GM12878 (cell line): ENCODE measurements around the gene MAPK1. TPM values are rescaled to one million over a fixed set of nuclear protein-coding genes. Genes with fewer than 3 reads are reported as not detected.

ENCODE experiments used
- ATAC-seq: fragments of 200-7000 bp; cut with Tn5 transposase; 3 replicates; pipeline ENCODE4 v1.9.1; 2020; ENCODE audit warnings: mild to moderate bottlenecking, moderate library complexity
- BruUV-seq: library from RNA; stranded (reverse); fragments of 400-500 nt; replicated peaks from 2 replicates; lab custom pipeline; 2021; lab: Mats Ljungman, UMichigan
- CTCF ChIA-PET: fragments of 300-600 bp; sonication (Branson Sonifier 250); formaldehyde crosslinking; extraction: SDS; loops from one replicate; lab custom pipeline; 2021; ENCODE audit warnings: inconsistent platforms; lab: Yijun Ruan, JAX
- POLR2A ChIA-PET: fragments of 350-600 bp; formaldehyde crosslinking; extraction: SDS; loops from one replicate; lab custom pipeline; 2021; ENCODE audit warnings: inconsistent platforms; lab: Charles Lee
- RAD21 ChIA-PET: fragments of 300-600 bp; sonication (Branson Sonifier 250); formaldehyde crosslinking; loops from one replicate; lab custom pipeline; 2023; ENCODE audit warnings: antibody characterized with exemption; ENCODE audit not compliant: unreplicated experiment; lab: Charles Lee
- SMC1A ChIA-PET: fragments of 300-600 bp; sonication (Branson Sonifier 250); formaldehyde crosslinking; loops from one replicate; lab custom pipeline; 2023; ENCODE audit not compliant: unreplicated experiment, uncharacterized antibody; lab: Charles Lee
- DNase-seq: peaks from one replicate; pipeline ENCODE4 v3.0.0-alpha.2; 2011; ENCODE audit warnings: low read depth, low spot score
- FAIRE-seq: peaks from 3 replicates; lab custom pipeline; 2011; peaks lifted over from hg19 to GRCh38; lab: Jason Lieb, UNC
- H2AFZ ChIP-seq: 2 replicates; pipeline ENCODE4 v1.6.0; 2011; ENCODE audit warnings: low read depth, low read length, control low read depth; ENCODE audit not compliant: control insufficient read depth
- H3K27ac ChIP-seq: 2 replicates; pipeline ENCODE4 v1.5.1; 2011; ENCODE audit warnings: control low read depth; ENCODE audit not compliant: control insufficient read depth, insufficient read depth
- H3K27me3 ChIP-seq, 2 experiments: replicated peaks in 1 of 2; 2 replicates each; pipeline versions ENCODE4 v1.6.0 to v1.6.1; 2011; ENCODE audit warnings: low read length in 1 of 2; ENCODE audit not compliant: control insufficient read depth in 2 of 2, insufficient read depth in 2 of 2
- H3K36me3 ChIP-seq, 2 experiments: 2 replicates each; pipeline ENCODE4 v1.5.1; 2011; ENCODE audit warnings: low read length in 1 of 2; ENCODE audit not compliant: control insufficient read depth in 2 of 2, insufficient read depth in 2 of 2
- H3K4me1 ChIP-seq: 2 replicates; pipeline ENCODE4 v1.6.1; 2011; ENCODE audit warnings: mild to moderate bottlenecking, low read length, moderate library complexity, mixed read lengths; ENCODE audit not compliant: control insufficient read depth, insufficient read depth
- H3K4me2 ChIP-seq: 2 replicates; pipeline ENCODE4 v1.6.0; 2011; ENCODE audit warnings: control low read depth; ENCODE audit not compliant: control insufficient read depth, insufficient read depth
- H3K4me3 ChIP-seq: fragments of 200-600 bp; sonication (generic); 2 replicates; pipeline ENCODE4 v1.5.1; 2016
- H3K79me2 ChIP-seq: 2 replicates; pipeline ENCODE4 v1.6.0; 2011; ENCODE audit warnings: low read length; ENCODE audit not compliant: control insufficient read depth, insufficient read depth
- H3K9ac ChIP-seq: 2 replicates; pipeline ENCODE4 v1.8.0; 2011; ENCODE audit warnings: low read length, control low read depth, mixed read lengths; ENCODE audit not compliant: control insufficient read depth, insufficient read depth
- H3K9me3 ChIP-seq: replicated peaks from 3 replicates; pipeline ENCODE4 v1.5.1; 2011; ENCODE audit warnings: mild to moderate bottlenecking, low read length; ENCODE audit not compliant: control insufficient read depth, insufficient read depth
- H4K20me1 ChIP-seq: 2 replicates; pipeline ENCODE4 v1.6.0; 2011; ENCODE audit not compliant: control insufficient read depth, insufficient read depth
- ASH2L ChIP-seq: fragments of 300-600, 200-600 bp; sonication (generic); IDR thresholded peaks from 2 replicates; pipeline ENCODE4 v1.6.1; 2017; ENCODE audit warnings: low read depth, mild to moderate bottlenecking, borderline replicate concordance
- CBX3 ChIP-seq: fragments of 200-600 bp; sonication (generic); IDR thresholded peaks from 2 replicates; pipeline ENCODE4 v1.6.1; 2016; ENCODE audit warnings: low read depth, borderline replicate concordance
- FOXM1 ChIP-seq: IDR thresholded peaks from 2 replicates; pipeline ENCODE4 v1.6.1; 2012; ENCODE audit warnings: low read depth, mild to moderate bottlenecking, inconsistent platforms, low read length, moderate library complexity
- GATAD2B ChIP-seq: fragments of 450-650 bp; conservative IDR thresholded peaks from 2 replicates; pipeline ENCODE4 v1.6.1; 2017; ENCODE audit warnings: low read depth, mild to moderate bottlenecking, moderate library complexity
- IKZF2 ChIP-seq, 2 experiments: fragments of 450-650 bp; IDR thresholded peaks; 2 replicates each; pipeline ENCODE4 v1.6.1; 2017; ENCODE audit warnings: mild to moderate bottlenecking in 2 of 2, moderate library complexity in 2 of 2
- NFXL1 ChIP-seq: fragments of 450-650 bp; IDR thresholded peaks from 2 replicates; pipeline ENCODE4 v1.6.1; 2017; ENCODE audit warnings: antibody characterized with exemption, mild to moderate bottlenecking, borderline replicate concordance
- NKRF ChIP-seq: fragments of 450-650 bp; conservative IDR thresholded peaks from 2 replicates; pipeline ENCODE4 v1.6.1; 2017; ENCODE audit warnings: mild to moderate bottlenecking, moderate library complexity
- USF2 ChIP-seq: IDR thresholded peaks from 2 replicates; pipeline ENCODE4 v1.6.1; 2011; ENCODE audit warnings: low read depth, low read length, improper control_type of control experiment, borderline replicate concordance
- WGBS: methylation state at CpG from one replicate; pipeline ENCODE4 v1.1.6; 2016; ENCODE audit warnings: low lambda C conversion rate; ENCODE audit not compliant: insufficient replicate concordance, insufficient coverage; ENCODE audit errors: missing lambda C conversion rate; 5-methylcytosine and 5-hydroxymethylcytosine counted together
- in situ Hi-C: fragments of 300-500 bp; cut with MboI; formaldehyde crosslinking; loops from 9 replicates; pipeline ENCODE4 v1.14.3; 2018; ENCODE audit warnings: mixed read lengths
- intact Hi-C: fragments of 100-400 bp; cut with micrococcal nuclease; formaldehyde crosslinking; loops from one replicate; pipeline ENCODE4 v1.14.2; 2022; ENCODE audit not compliant: unreplicated experiment
- polyA plus RNA-seq, 11 experiments: library from polyadenylated mRNA; depleted of rRNA in 4 of 11; unstranded in 6 of 11; stranded (reverse) in 5 of 11; fragments of >200 nt; fragmentation: Nextera tagmentation in 4 of 11; fragmentation: Illumina TruSeq in 1 of 11; extraction: Ambion mirVana in 4 of 11; extraction: Trizol in 1 of 11; gene quantifications; 1 replicate in 1 of 11; 2 replicates in 10 of 11; pipeline versions ENCODE4 v1.2.1 to v1.2.3, GENCODE V29; 2011 to 2016; ENCODE audit warnings: inconsistent platforms in 2 of 11, missing spikeins in 2 of 11, low read depth in 1 of 11
- total RNA-seq, 4 experiments: library from RNA; depleted of rRNA in 3 of 4; stranded (reverse); fragments of >200 nt in 3 of 4; fragmentation: Illumina TruSeq in 1 of 4; extraction: Trizol in 1 of 4; gene quantifications; 2 replicates each; pipeline versions ENCODE4 v1.2.1 to v1.2.3, GENCODE V29; 2013 to 2021

The MAPK1 gene
- total and polyA plus RNA-seq, 10 of the 15 experiments (the other 5 are each of a cell fraction or from before 2014, with no cell fraction given), result 7.0 to 123 (median 58.4) TPM

DNA sequence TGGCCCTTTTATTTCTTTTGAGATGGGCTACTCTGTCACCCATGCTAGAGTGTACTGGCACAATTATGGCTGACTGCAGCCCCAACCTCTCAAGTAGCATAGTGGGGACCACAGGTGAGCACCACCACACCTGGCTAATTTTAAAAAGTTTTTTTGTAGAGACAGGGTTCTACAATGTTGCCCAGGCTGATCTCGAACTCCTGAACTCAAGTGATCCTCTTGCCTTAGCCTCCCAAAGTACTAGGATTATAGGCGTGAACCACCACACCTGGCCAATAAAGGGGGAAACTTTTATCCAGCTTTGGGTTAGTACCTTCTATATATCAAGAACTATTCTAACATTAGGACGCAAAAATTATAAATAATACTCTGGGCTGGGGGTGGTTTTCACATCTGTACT, 52.1 kb downstream of the MAPK1 start:
- in situ Hi-C loops, result no loop called here

More for the DNA sequence above, 52.1 kb downstream of the MAPK1 start:
- 100% methylated on average over 3 of the region's 3 CpGs for WGBS
- FAIRE-seq, result no peak
- H3K36me3 ChIP-seq, result no peaks in the 10 kb centered on the region; a peak in 1 of 4 replicates
- TF ChIP-seq FOXM1 (no peak), NKRF (no peak), GATAD2B (no peak), USF2 (no peak), NFXL1 (no peak), IKZF2 (IDR thresholded peaks at IDR 0.05) (no peak), ASH2L (no peak), CBX3 (no peak)
- TF ChIP-seq, all 136 proteins: peak for 0
- H3K4me1 ChIP-seq, result peaks cover 20% of the 10 kb centered on the region
- peaks cover 27% of the 10 kb centered on the region for H3K79me2 ChIP-seq
- POLR2A ChIA-PET, result no interaction called here
- peaks cover 1% of the 10 kb centered on the region; the same call in 2 of the 3 replicates for H3K9me3 ChIP-seq
- H2AFZ ChIP-seq, result no peak overlapping the region
- H3K4me3 ChIP-seq, result no peak overlapping the region
- no peak overlapping the region for H3K4me2 ChIP-seq
- no peaks in the 10 kb centered on the region; the same call in 1 of the 2 replicates for H4K20me1 ChIP-seq
- CTCF ChIA-PET, result no interaction called here
- no peak overlapping the region for H3K27ac ChIP-seq
- no peaks in the 10 kb centered on the region for H3K27me3 ChIP-seq
- RAD21 ChIA-PET, result no interaction called here
- intact Hi-C loops, result loop anchor here (5.0 kb wide), 1 partner anchor 52 kb away; the partner anchor contains the start of gene MAPK1
- ATAC-seq (no peak), DNase-seq (no peak)
- no peak overlapping the region for H3K9ac ChIP-seq
- SMC1A ChIA-PET, result interaction anchor here (1.2 kb wide), 1 partner anchor 10 kb away, joined by 3 read pairs; no protein-coding TSS in a partner anchor
- BruUV-seq, result no TSS peak
